ENCODE results near the gene CDH11. TPM values are rescaled to one million over a fixed set of nuclear protein-coding genes. Genes with fewer than 3 reads are reported as not detected.

The CDH11 gene
- total and polyA plus RNA-seq, 7 donors, result 1.2 to 146 (median 19.3) TPM

GRCh38 chr16:65077181-65077580 lies 44.7 kb downstream of the CDH11 start:
- intact Hi-C loops (cut with DNase I), result no loop called here
- Histone ChIP-seq H3K36me3 (no peaks in the 10 kb centered on the region), H3K4me1 (peaks cover 0 to 6% (median 2%) of the 10 kb centered on the region in 4 donors), H3K4me3 (no peak overlapping the region), H3K27me3 (no peaks in the 10 kb centered on the region), H3K9me3 (no peaks in the 10 kb centered on the region), H3K27ac (no peak overlapping the region)
- TF ChIP-seq, protein P1, sequence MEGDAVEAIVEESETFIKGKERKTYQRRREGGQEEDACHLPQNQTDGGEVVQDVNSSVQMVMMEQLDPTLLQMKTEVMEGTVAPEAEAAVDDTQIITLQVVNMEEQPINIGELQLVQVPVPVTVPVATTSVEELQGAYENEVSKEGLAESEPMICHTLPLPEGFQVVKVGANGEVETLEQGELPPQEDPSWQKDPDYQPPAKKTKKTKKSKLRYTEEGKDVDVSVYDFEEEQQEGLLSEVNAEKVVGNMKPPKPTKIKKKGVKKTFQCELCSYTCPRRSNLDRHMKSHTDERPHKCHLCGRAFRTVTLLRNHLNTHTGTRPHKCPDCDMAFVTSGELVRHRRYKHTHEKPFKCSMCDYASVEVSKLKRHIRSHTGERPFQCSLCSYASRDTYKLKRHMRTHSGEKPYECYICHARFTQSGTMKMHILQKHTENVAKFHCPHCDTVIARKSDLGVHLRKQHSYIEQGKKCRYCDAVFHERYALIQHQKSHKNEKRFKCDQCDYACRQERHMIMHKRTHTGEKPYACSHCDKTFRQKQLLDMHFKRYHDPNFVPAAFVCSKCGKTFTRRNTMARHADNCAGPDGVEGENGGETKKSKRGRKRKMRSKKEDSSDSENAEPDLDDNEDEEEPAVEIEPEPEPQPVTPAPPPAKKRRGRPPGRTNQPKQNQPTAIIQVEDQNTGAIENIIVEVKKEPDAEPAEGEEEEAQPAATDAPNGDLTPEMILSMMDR (IDR thresholded peaks at IDR 0.05), result no peak
- no peak for TF ChIP-seq POLR2AphosphoS5 (IDR thresholded peaks at IDR 0.05)
- TF ChIP-seq POLR2A (IDR thresholded peaks at IDR 0.05), result no peak
- TF ChIP-seq EP300 (IDR thresholded peaks at IDR 0.05), result no peak
- DNase-seq, result no peak
- 91 to 99% methylated on average over 1 of the region's 1 CpG for WGBS, 2 donors

- Histone ChIP-seq H3K27ac (no peak overlapping the region), H3K27me3 (no peaks in the 10 kb centered on the region), H3K4me1 (peaks cover 0 to 19% (median 15%) of the 10 kb centered on the region in 4 donors), H3K36me3 (no peaks in the 10 kb centered on the region), H3K4me3 (no peak overlapping the region), H3K9me3 (no peaks in the 10 kb centered on the region)
- no peak for DNase-seq
- WGBS, 2 donors, result 71 to 89% methylated on average over 2 of the region's 2 CpGs
- intact Hi-C loops (cut with DNase I), result no loop called here
- TF ChIP-seq POLR2AphosphoS5 (IDR thresholded peaks at IDR 0.05) (no peak), EP300 (IDR thresholded peaks at IDR 0.05) (no peak), POLR2A (IDR thresholded peaks at IDR 0.05) (no peak)
- TF ChIP-seq, protein P1 (IDR thresholded peaks at IDR 0.05), result no peak
Observed at GRCh38 chr16:65075877-65076276, 46.0 kb downstream of the CDH11 start.

- intact Hi-C loops (cut with DNase I), result loop anchor here (5.0 kb wide), 1 partner anchor 46 kb away; no protein-coding TSS in a partner anchor
- Histone ChIP-seq H3K36me3 (no peaks in the 10 kb centered on the region), H3K27ac (peak overlapping the region; percentile 70 to 85 (median 76)), H3K4me3 (peak overlapping the region in 3 of 4 donors; percentile 28 to 31 (median 30)), H3K4me1 (peaks cover 0 to 56% (median 35%) of the 10 kb centered on the region in 4 donors), H3K27me3 (no peaks in the 10 kb centered on the region), H3K9me3 (no peaks in the 10 kb centered on the region)
- 80 to 85% methylated on average over 24 of the region's 24 CpGs for WGBS, 2 donors
- TF ChIP-seq POLR2A (IDR thresholded peaks at IDR 0.05) (no peak), EP300 (IDR thresholded peaks at IDR 0.05) (peak in 1 of 4 donors; percentile 2), POLR2AphosphoS5 (IDR thresholded peaks at IDR 0.05) (peak in 2 of 4 donors; percentile 28 to 55)
- TF ChIP-seq, protein P1 (IDR thresholded peaks at IDR 0.05), result no peak
- peak; percentile 80 for DNase-seq
Observed at GRCh38 chr16:65071433-65072311, 50.2 kb downstream of the CDH11 start.

- Histone ChIP-seq H3K9me3 (no peaks in the 10 kb centered on the region), H3K4me3 (peak overlapping the region in 3 of 4 donors; percentile 28 to 31 (median 30)), H3K27me3 (no peaks in the 10 kb centered on the region), H3K27ac (peak overlapping the region; percentile 70 to 85 (median 76)), H3K36me3 (no peaks in the 10 kb centered on the region), H3K4me1 (peaks cover 0 to 61% (median 37%) of the 10 kb centered on the region in 4 donors)
- 65 to 73% methylated on average over 12 of the region's 12 CpGs for WGBS, 2 donors
- DNase-seq, result peak; percentile 80
- TF ChIP-seq, protein P1 (IDR thresholded peaks at IDR 0.05), result no peak
- TF ChIP-seq POLR2AphosphoS5 (IDR thresholded peaks at IDR 0.05), result peak in 3 of 4 donors; percentile 20 to 77 (median 53)
- TF ChIP-seq POLR2A (IDR thresholded peaks at IDR 0.05), result no peak
- intact Hi-C loops (cut with DNase I), result loop anchor here (5.0 kb wide), 1 partner anchor 46 kb away; no protein-coding TSS in a partner anchor
Observed at GRCh38 chr16:65070831-65071432, 50.9 kb downstream of the CDH11 start.

All from sigmoid colon (tissue), 7 donors.